ENCODE measurements around the gene ETV2. TPM values are rescaled to one million over a fixed set of nuclear protein-coding genes. Genes with fewer than 3 reads are reported as not detected.
"Not testable (repeated sequence)": the region's sequence is repeated elsewhere in the genome, so short reads cannot be mapped to it uniquely, and the experiment has no call there.

Gene ETV2
- total RNA-seq, 2 donors from 2014 or later, result 1.2 to 1.3 TPM

- H3K9me3 Mint-ChIP-seq, result no peaks in the 10 kb centered on the region
- Histone ChIP-seq H3K9me3 (ENCODE audit: control insufficient read depth, low read length) (no peaks in the 10 kb centered on the region), H3K27ac (ENCODE audit: low read depth, low read length) (no peak overlapping the region), H3K27me3 (ENCODE audit: control insufficient read depth, insufficient read depth, low read length, poor library complexity, severe bottlenecking) (peaks cover 22% of the 10 kb centered on the region), H3K36me3 (ENCODE audit: control insufficient read depth, insufficient read depth, low read length) (no peaks in the 10 kb centered on the region), H3K4me1 (ENCODE audit: control insufficient read depth, insufficient read depth, low read length) (no peaks in the 10 kb centered on the region), H3K9ac (ENCODE audit: extremely low read depth, low read length, poor library complexity, severe bottlenecking) (no peak overlapping the region), H3K4me3 (ENCODE audit: low read length) (peak overlapping the region; percentile 75)
- H3K27me3 Mint-ChIP-seq (ENCODE audit: insufficient read depth), result peaks cover 57% of the 10 kb centered on the region
- 7 to 11% methylated on average over 13 to 39 of the region's 39 CpGs for WGBS, 2 experiments (ENCODE audit: insufficient coverage in 1 of 2, insufficient read length in 1 of 2)
- peaks cover 2% of the 10 kb centered on the region for H3K4me1 Mint-ChIP-seq
- H3K4me3 Mint-ChIP-seq, result peak overlapping the region; percentile 60
- no peak overlapping the region for H3K27ac Mint-ChIP-seq
- H3K36me3 Mint-ChIP-seq (ENCODE audit: low read depth), result no peaks in the 10 kb centered on the region
- peak; percentile 92 for DNase-seq
- no peak for TF ChIP-seq CTCF (conservative IDR thresholded peaks at IDR 0.05)
Measured at GRCh38 chr19:35673121-35673804, 31.7 kb downstream of the ETV2 start.

- Histone ChIP-seq H3K27me3 (ENCODE audit: control insufficient read depth, insufficient read depth, low read length, poor library complexity, severe bottlenecking) (peaks cover 10% of the 10 kb centered on the region), H3K36me3 (ENCODE audit: control insufficient read depth, insufficient read depth, low read length) (no peaks in the 10 kb centered on the region), H3K27ac (ENCODE audit: low read depth, low read length) (no peak overlapping the region), H3K4me1 (ENCODE audit: control insufficient read depth, insufficient read depth, low read length) (no peaks in the 10 kb centered on the region), H3K4me3 (ENCODE audit: low read length) (no peak overlapping the region), H3K9me3 (ENCODE audit: control insufficient read depth, low read length) (no peaks in the 10 kb centered on the region), H3K9ac (ENCODE audit: extremely low read depth, low read length, poor library complexity, severe bottlenecking) (no peak overlapping the region)
- TF ChIP-seq CTCF (conservative IDR thresholded peaks at IDR 0.05), result no peak
- Mint-ChIP-seq H3K36me3 (ENCODE audit: low read depth) (no peaks in the 10 kb centered on the region), H3K9me3 (no peaks in the 10 kb centered on the region), H3K27me3 (ENCODE audit: insufficient read depth) (peaks cover 40% of the 10 kb centered on the region), H3K27ac (no peak overlapping the region), H3K4me3 (no peak overlapping the region), H3K4me1 (peaks cover 2% of the 10 kb centered on the region)
- no peak for DNase-seq
- 87 to 88% methylated on average over 13 to 15 of the region's 15 CpGs for WGBS, 2 experiments (ENCODE audit: insufficient coverage in 1 of 2, insufficient read length in 1 of 2)
Measured at GRCh38 chr19:35675589-35676140, 34.1 kb downstream of the ETV2 start.

GRCh38 chr19:35689836-35690235, 48.3 kb downstream of the ETV2 start:
- Histone ChIP-seq H3K27me3 (ENCODE audit: control insufficient read depth, insufficient read depth, low read length, poor library complexity, severe bottlenecking) (no peaks in the 10 kb centered on the region), H3K9ac (ENCODE audit: extremely low read depth, low read length, poor library complexity, severe bottlenecking) (no peak overlapping the region), H3K9me3 (ENCODE audit: control insufficient read depth, low read length) (no peaks in the 10 kb centered on the region), H3K4me1 (ENCODE audit: control insufficient read depth, insufficient read depth, low read length) (no peaks in the 10 kb centered on the region), H3K27ac (ENCODE audit: low read depth, low read length) (no peak overlapping the region), H3K4me3 (ENCODE audit: low read length) (no peak overlapping the region), H3K36me3 (ENCODE audit: control insufficient read depth, insufficient read depth, low read length) (no peaks in the 10 kb centered on the region)
- Mint-ChIP-seq H3K27ac (no peak overlapping the region), H3K9me3 (no peaks in the 10 kb centered on the region), H3K27me3 (ENCODE audit: insufficient read depth) (no peaks in the 10 kb centered on the region), H3K36me3 (ENCODE audit: low read depth) (no peaks in the 10 kb centered on the region), H3K4me1 (no peaks in the 10 kb centered on the region), H3K4me3 (no peak overlapping the region)
- no peak for DNase-seq
- no peak for TF ChIP-seq CTCF (conservative IDR thresholded peaks at IDR 0.05)
- WGBS, 2 experiments (ENCODE audit: insufficient coverage in 1 of 2, insufficient read length in 1 of 2), result 90 to 100% methylated on average over 2 to 4 of the region's 4 CpGs

- H3K9me3 ChIP-seq (ENCODE audit: control insufficient read depth, low read length); H3K4me1 Mint-ChIP-seq; H3K27me3 ChIP-seq (ENCODE audit: control insufficient read depth, insufficient read depth, low read length, poor library complexity, severe bottlenecking); H3K4me3 Mint-ChIP-seq; H3K9ac ChIP-seq (ENCODE audit: extremely low read depth, low read length, poor library complexity, severe bottlenecking); H3K36me3 Mint-ChIP-seq (ENCODE audit: low read depth); H3K36me3 ChIP-seq (ENCODE audit: control insufficient read depth, insufficient read depth, low read length); H3K27ac ChIP-seq (ENCODE audit: low read depth, low read length); H3K9me3 Mint-ChIP-seq; H3K4me1 ChIP-seq (ENCODE audit: control insufficient read depth, insufficient read depth, low read length); H3K27ac Mint-ChIP-seq; H3K4me3 ChIP-seq (ENCODE audit: low read length); H3K27me3 Mint-ChIP-seq (ENCODE audit: insufficient read depth); DNase-seq: not testable (repeated sequence)
- 92 to 93% methylated on average over 5 to 37 of the region's 37 CpGs for WGBS, 2 experiments (ENCODE audit: insufficient coverage in 1 of 2, insufficient read length in 1 of 2)
Measured at GRCh38 chr19:35691106-35691505, 49.6 kb downstream of the ETV2 start.

Measured in endodermal cell (in vitro differentiated cells).